Cerebellar nuclear complex (tissue), 1 donor: ENCODE results near the gene LSM8.
"Not testable (repeated sequence)": the region's sequence is repeated elsewhere in the genome, so short reads cannot be mapped to it uniquely, and the experiment has no call there.

Experiments
- DNase-seq, 2 experiments: peaks; one replicate each; lab custom pipeline; 2025; lab: John Stamatoyannopoulos, UW

LSM8 gene

GRCh38 chr7:118214051-118214832, 30.3 kb downstream of the LSM8 start:
- DNase-seq, result peak in 1 of 2 experiments; percentile 29

GRCh38 chr7:118214833-118215182, 30.8 kb downstream of the LSM8 start:
- DNase-seq, result no peak

GRCh38 chr7:118217210-118217619, 33.3 kb downstream of the LSM8 start:
- DNase-seq, result no peak

GRCh38 chr7:118218413-118219156, 34.6 kb downstream of the LSM8 start:
- no peak for DNase-seq

GRCh38 chr7:118219157-118219512, 35.2 kb downstream of the LSM8 start:
- no peak for DNase-seq

GRCh38 chr7:118220583-118220982, 36.6 kb downstream of the LSM8 start:
- DNase-seq, result no peak

- no peak for DNase-seq
Observed at GRCh38 chr7:118222591-118222990, 38.6 kb downstream of the LSM8 start.

- no peak for DNase-seq
Observed at GRCh38 chr7:118224521-118224920, 40.6 kb downstream of the LSM8 start, which contains the start of gene ANKRD7. ANKRD7 (plus strand) TSS chr7:118224704; CDS start chr7:118224831, 127 bp downstream.

GRCh38 chr7:118232837-118233236, 48.9 kb downstream of the LSM8 start:
- DNase-seq, result no peak

GRCh38 chr7:118233799-118234198, 49.8 kb downstream of the LSM8 start:
- DNase-seq, result no peak

- DNase-seq, result no peak
Observed at GRCh38 chr7:118239014-118239413, 55.0 kb downstream of the LSM8 start.

GRCh38 chr7:118240320-118240719, 56.4 kb downstream of the LSM8 start:
- not testable (repeated sequence) for DNase-seq
